Neuron (in vitro differentiated cells): Measurements from ENCODE around the gene RPAP3.

ENCODE experiments used
- H2AFZ ChIP-seq: one replicate; pipeline ENCODE4 v1.6.1; 2013; ENCODE audit warnings: low read depth, mild to moderate bottlenecking, inconsistent platforms, low read length, moderate library complexity
- H3K27me3 ChIP-seq: one replicate; pipeline ENCODE4 v1.6.1; 2013; ENCODE audit warnings: low read length; ENCODE audit not compliant: insufficient read depth
- H3K36me3 ChIP-seq: one replicate; pipeline ENCODE4 v1.6.1; 2013; ENCODE audit warnings: low read length; ENCODE audit not compliant: insufficient read depth
- H3K4me1 ChIP-seq: one replicate; pipeline ENCODE4 v1.6.1; 2013; ENCODE audit warnings: low read length; ENCODE audit not compliant: insufficient read depth
- H3K4me3 ChIP-seq: 2 replicates; pipeline ENCODE4 v1.5.1; 2013; ENCODE audit warnings: mild to moderate bottlenecking, low read length, moderate library complexity
- H3K9me3 ChIP-seq: one replicate; pipeline ENCODE4 v1.6.1; 2013; ENCODE audit warnings: low read length

The RPAP3 gene

GRCh38 chr12:47747126-47747525 is 41.3 kb upstream of the RPAP3 start:
- H3K4me1 ChIP-seq: no peaks in the 10 kb centered on the region
- peaks cover 13% of the 10 kb centered on the region for H3K27me3 ChIP-seq
- no peaks in the 10 kb centered on the region for H3K9me3 ChIP-seq
- H3K36me3 ChIP-seq: no peaks in the 10 kb centered on the region
- no peak overlapping the region for H3K4me3 ChIP-seq
- no peak overlapping the region for H2AFZ ChIP-seq

DNA sequence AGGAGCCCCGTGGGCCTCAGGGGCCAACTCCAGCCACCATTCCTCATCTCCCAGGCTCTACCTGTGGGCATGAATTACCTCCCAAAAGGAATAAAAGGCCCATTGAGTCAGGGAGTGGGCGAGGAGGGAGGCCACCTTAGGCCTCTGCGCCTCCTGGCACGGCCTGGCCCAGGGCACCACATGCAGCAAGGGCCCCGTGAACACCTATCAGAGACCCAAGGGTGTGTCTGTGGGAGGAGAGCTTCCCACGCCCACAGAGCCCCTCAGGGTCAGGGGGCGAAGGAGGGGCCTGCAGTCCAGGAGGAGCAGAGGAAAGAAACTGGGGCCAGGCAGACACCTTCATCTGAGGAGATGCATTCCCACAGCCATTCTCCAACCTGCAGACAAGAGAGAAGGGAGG is 40.7 kb upstream of the RPAP3 start:
- Histone ChIP-seq H3K4me1 (no peaks in the 10 kb centered on the region), H3K4me3 (no peak overlapping the region), H3K36me3 (no peaks in the 10 kb centered on the region), H3K9me3 (no peaks in the 10 kb centered on the region), H3K27me3 (peaks cover 7% of the 10 kb centered on the region), H2AFZ (no peak overlapping the region)

GRCh38 chr12:47746073-47746472 is 40.2 kb upstream of the RPAP3 start:
- H3K4me1 ChIP-seq: no peaks in the 10 kb centered on the region
- no peaks in the 10 kb centered on the region for H3K36me3 ChIP-seq
- H2AFZ ChIP-seq: no peak overlapping the region
- no peak overlapping the region for H3K4me3 ChIP-seq
- peaks cover 3% of the 10 kb centered on the region for H3K27me3 ChIP-seq
- H3K9me3 ChIP-seq: no peaks in the 10 kb centered on the region

- H3K9me3 ChIP-seq: no peaks in the 10 kb centered on the region
- no peak overlapping the region for H3K4me3 ChIP-seq
- peaks cover 3% of the 10 kb centered on the region for H3K4me1 ChIP-seq
- H2AFZ ChIP-seq: no peak overlapping the region
- H3K36me3 ChIP-seq: no peaks in the 10 kb centered on the region
- H3K27me3 ChIP-seq: peaks cover 3% of the 10 kb centered on the region
Measured at GRCh38 chr12:47745485-47746041, 39.7 kb upstream of the RPAP3 start.

- peaks cover 3% of the 10 kb centered on the region for H3K27me3 ChIP-seq
- H3K36me3 ChIP-seq: no peaks in the 10 kb centered on the region
- H3K9me3 ChIP-seq: no peaks in the 10 kb centered on the region
- peaks cover 3% of the 10 kb centered on the region for H3K4me1 ChIP-seq
- no peak overlapping the region for H3K4me3 ChIP-seq
- no peak overlapping the region for H2AFZ ChIP-seq
Measured at GRCh38 chr12:47744778-47745436, 39.1 kb upstream of the RPAP3 start.

- H3K4me3 ChIP-seq: no peak overlapping the region
- H2AFZ ChIP-seq: no peak overlapping the region
- no peaks in the 10 kb centered on the region for H3K36me3 ChIP-seq
- H3K9me3 ChIP-seq: no peaks in the 10 kb centered on the region
- peaks cover 3% of the 10 kb centered on the region for H3K27me3 ChIP-seq
- peaks cover 3% of the 10 kb centered on the region for H3K4me1 ChIP-seq
Measured at GRCh38 chr12:47744005-47744651, 38.3 kb upstream of the RPAP3 start.

DNA sequence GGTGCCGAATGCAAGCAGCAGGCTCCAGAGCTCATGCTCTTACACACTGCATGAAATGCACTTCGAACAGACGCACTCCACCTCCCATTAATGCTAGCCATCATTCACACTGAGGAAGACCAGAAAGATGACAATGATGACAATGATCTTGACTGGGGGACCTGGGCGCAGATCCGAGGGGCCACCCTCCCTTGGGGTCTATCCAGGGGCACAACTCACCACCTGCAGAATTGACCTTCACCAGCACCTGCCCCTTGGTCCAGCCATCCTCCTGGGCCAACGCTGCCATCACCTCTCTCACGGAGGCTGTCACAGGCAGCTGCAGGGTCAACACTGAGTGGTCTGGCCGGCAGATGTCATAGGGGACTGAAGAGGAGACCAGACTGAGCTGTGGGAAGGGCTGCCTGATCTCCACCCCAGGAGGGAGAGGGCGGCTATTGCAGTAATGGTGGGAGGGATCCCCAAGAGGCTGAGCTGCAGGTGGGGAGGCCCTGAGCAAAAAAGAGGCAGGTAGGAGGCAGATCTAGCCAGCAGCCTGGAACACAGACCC is 37.6 kb upstream of the RPAP3 start:
- peaks cover 3% of the 10 kb centered on the region for H3K27me3 ChIP-seq
- no peaks in the 10 kb centered on the region for H3K36me3 ChIP-seq
- no peaks in the 10 kb centered on the region for H3K9me3 ChIP-seq
- no peak overlapping the region for H2AFZ ChIP-seq
- H3K4me3 ChIP-seq: no peak overlapping the region
- H3K4me1 ChIP-seq: peaks cover 3% of the 10 kb centered on the region

DNA sequence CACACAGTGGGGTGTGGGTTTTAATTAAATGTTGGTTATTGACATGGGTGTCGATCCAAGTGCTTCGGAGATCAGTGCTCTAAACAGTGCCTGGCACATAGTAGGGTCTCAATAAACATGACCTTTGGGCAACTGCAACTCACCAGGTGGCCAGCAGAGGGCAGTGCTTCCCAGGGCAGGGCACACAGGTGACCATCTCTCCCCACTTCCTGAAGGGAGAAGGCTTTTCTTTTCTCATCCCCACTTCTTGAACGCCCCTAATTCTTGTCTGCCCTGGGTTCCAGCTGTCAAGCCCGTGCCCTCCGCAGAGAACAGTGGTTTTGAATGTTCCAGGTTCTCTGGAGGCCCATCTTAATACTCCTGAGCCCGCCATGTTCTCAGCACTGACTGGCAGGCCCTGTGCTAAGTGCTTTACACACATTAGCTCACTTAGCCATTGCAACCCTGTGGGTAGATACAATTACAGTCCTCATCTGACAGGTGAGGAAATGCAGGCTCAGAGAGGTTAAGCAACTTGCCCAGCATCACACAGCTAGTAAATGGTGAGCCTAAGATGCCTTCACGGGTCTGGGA is 36.5 kb upstream of the RPAP3 start:
- H3K4me3 ChIP-seq: no peak overlapping the region
- H3K9me3 ChIP-seq: no peaks in the 10 kb centered on the region
- H2AFZ ChIP-seq: no peak overlapping the region
- no peaks in the 10 kb centered on the region for H3K36me3 ChIP-seq
- H3K4me1 ChIP-seq: peaks cover 3% of the 10 kb centered on the region
- H3K27me3 ChIP-seq: no peaks in the 10 kb centered on the region

DNA sequence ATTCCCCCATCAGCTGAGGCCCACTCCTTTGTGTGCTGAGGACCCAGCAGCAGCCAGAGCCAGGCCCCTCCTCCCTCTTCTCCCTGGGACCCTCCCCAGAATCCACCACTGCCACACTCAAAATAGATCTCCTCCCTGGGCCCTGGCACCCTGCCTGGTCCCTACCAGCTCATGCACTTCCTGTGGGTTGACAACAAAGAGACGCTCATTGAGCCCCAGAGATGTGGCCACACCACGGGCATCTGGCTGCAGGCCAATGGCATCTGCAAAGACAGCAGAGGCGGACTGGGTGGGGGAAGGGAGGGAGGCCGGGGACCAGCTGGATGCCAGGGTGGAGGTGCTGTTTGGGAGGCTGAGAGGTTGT is 35.5 kb upstream of the RPAP3 start:
- Histone ChIP-seq H3K27me3 (no peaks in the 10 kb centered on the region), H3K4me1 (peaks cover 3% of the 10 kb centered on the region), H2AFZ (no peak overlapping the region), H3K9me3 (no peaks in the 10 kb centered on the region), H3K4me3 (no peak overlapping the region), H3K36me3 (no peaks in the 10 kb centered on the region)

DNA sequence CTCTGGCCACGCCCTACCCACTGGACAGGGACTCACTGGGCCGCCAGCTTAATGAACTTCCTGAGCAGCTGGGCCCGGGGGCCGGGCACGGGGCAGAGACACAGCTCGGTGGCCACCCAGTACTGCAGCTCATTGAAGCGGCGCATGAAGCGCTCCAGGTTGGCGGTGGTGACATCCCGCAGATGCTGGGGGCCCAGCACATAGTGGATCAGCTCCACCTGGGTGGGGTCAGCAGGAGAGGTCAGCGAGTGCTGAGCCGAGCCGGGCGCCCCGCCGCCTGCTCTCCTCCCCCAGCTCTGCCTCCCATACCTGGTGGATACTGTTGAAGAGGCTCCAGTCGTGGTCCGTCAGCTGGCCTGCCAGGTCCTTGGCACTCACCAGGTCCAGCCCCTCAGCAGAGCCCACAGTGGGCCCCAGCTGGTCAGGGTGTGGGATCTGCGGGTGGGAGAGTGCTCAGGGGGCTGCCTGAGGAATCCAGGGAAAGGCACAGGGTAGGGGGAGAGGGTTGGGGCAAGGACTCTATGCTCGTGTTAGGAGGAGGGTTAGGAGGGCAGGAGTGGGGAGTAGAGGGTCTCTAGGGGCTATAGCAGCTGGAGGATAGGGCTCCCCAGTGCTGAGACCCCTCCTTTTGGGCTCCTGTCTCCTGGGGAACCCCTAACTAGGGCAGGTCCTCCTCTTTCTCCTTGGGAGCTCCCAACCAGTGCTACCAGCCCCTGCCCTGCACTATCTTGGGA is 34.9 kb upstream of the RPAP3 start:
- H3K4me1 ChIP-seq: peaks cover 3% of the 10 kb centered on the region
- no peaks in the 10 kb centered on the region for H3K9me3 ChIP-seq
- H3K27me3 ChIP-seq: no peaks in the 10 kb centered on the region
- H3K4me3 ChIP-seq: no peak overlapping the region
- no peak overlapping the region for H2AFZ ChIP-seq
- no peaks in the 10 kb centered on the region for H3K36me3 ChIP-seq

DNA sequence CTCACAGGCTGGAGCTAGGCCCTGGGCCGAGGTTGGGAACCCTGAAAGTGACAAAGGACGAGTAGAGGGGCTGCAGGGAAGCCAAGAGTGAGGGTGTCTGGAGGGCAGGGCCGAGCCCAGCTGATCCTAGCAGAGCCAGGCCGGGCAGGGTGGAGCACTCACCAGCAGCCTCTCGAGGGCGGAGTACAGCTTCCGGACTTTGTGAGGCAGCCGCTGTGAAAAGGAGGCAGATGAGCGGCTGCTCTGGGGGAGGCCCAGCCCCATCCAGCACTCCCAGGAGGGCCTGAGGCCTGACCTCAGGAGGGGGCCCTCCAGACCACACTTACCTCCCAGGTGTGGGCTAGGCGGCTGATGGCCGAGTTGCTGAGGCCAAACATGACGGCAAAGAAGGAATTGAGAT is 34.1 kb upstream of the RPAP3 start:
- no peaks in the 10 kb centered on the region for H3K36me3 ChIP-seq

DNA sequence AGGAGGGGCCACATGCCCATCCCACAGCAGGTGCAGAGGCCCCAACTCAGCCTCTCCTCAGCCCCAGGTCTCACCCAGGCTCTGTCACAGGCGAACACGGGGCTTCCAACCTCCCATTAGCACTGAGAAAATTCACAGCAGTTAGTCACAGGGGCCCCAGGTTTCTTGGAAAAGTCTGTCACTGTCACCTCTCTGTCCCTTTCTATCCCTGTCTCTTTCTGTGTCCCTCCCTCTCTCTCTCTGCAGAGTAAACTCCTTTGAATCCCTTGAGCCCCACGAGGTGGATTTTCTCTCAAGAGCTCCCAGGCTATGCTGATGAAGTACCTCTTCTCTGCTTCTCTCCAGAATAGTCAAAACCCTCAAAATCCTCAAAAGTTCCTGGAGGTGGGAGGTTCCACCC is 33.5 kb upstream of the RPAP3 start:
- H2AFZ ChIP-seq: no peak overlapping the region
- no peaks in the 10 kb centered on the region for H3K9me3 ChIP-seq
- peaks cover 14% of the 10 kb centered on the region for H3K4me1 ChIP-seq
- H3K4me3 ChIP-seq: no peak overlapping the region
- no peaks in the 10 kb centered on the region for H3K36me3 ChIP-seq
- H3K27me3 ChIP-seq: no peaks in the 10 kb centered on the region

More for the DNA sequence above, 34.1 kb upstream of the RPAP3 start:
- Histone ChIP-seq H3K9me3 (no peaks in the 10 kb centered on the region), H3K27me3 (no peaks in the 10 kb centered on the region), H2AFZ (no peak overlapping the region), H3K4me1 (peaks cover 7% of the 10 kb centered on the region), H3K4me3 (no peak overlapping the region)
